GM18499 (cell line): ENCODE data around the gene M1AP.
"Not testable (repeated sequence)": the region's sequence is repeated elsewhere in the genome, so short reads cannot be mapped to it uniquely, and the experiment has no call there.

Source experiments
- ATAC-seq: cut with Tn5 transposase; IDR thresholded peaks from one replicate; pipeline ENCODE4 v1.9.1; 2021; ENCODE audit warnings: moderate number of reproducible peaks; ENCODE audit not compliant: insufficient read depth, unreplicated experiment

M1AP gene

GRCh38 chr2:74653985-74654882, 6.1 kb upstream of the M1AP start, which contains the start of gene SEMA4F:
Gene SEMA4F, plus strand, starts transcription at chr2:74654247. Its CDS starts 130 bp downstream, at chr2:74654377.
- ATAC-seq, result peak; percentile 95

GRCh38 chr2:74653589-74653984, 5.5 kb upstream of the M1AP start:
- ATAC-seq, result peak; percentile 23

- no peak for ATAC-seq
Measured at GRCh38 chr2:74646834-74647482, 1.2 kb downstream of the M1AP start.

- no peak for ATAC-seq
Measured at GRCh38 chr2:74646201-74646600, 1.9 kb downstream of the M1AP start.

- no peak for ATAC-seq
Measured at GRCh38 chr2:74645344-74645743, 2.8 kb downstream of the M1AP start.

- ATAC-seq, result no peak
Measured at GRCh38 chr2:74639550-74639949, 8.6 kb downstream of the M1AP start.

GRCh38 chr2:74632939-74633312, 15.2 kb downstream of the M1AP start:
- no peak for ATAC-seq

- ATAC-seq, result no peak
Measured at GRCh38 chr2:74632209-74632938, 15.8 kb downstream of the M1AP start.

- not testable (repeated sequence) for ATAC-seq
Measured at GRCh38 chr2:74630454-74630853, 17.7 kb downstream of the M1AP start.

- ATAC-seq, result no peak
Measured at GRCh38 chr2:74628538-74629105, 19.5 kb downstream of the M1AP start.

- no peak for ATAC-seq
Measured at GRCh38 chr2:74625658-74626425, 22.3 kb downstream of the M1AP start.

- ATAC-seq, result no peak
Measured at GRCh38 chr2:74620671-74621070, 27.5 kb downstream of the M1AP start.

- ATAC-seq, result no peak
Measured at GRCh38 chr2:74619651-74620297, 28.4 kb downstream of the M1AP start.

GRCh38 chr2:74618410-74619083, 29.6 kb downstream of the M1AP start:
- no peak for ATAC-seq

- no peak for ATAC-seq
Measured at GRCh38 chr2:74617122-74617521, 31.0 kb downstream of the M1AP start.

GRCh38 chr2:74606927-74607326, 41.2 kb downstream of the M1AP start:
- ATAC-seq, result no peak

GRCh38 chr2:74603282-74604000, 44.7 kb downstream of the M1AP start:
- ATAC-seq, result no peak

GRCh38 chr2:74602586-74603281, 45.4 kb downstream of the M1AP start:
- no peak for ATAC-seq
